GM18508 (cell line): ENCODE results near the gene PIK3AP1.

Experiments used
- ATAC-seq: cut with Tn5 transposase; IDR thresholded peaks from one replicate; pipeline ENCODE4 v1.9.1; 2021; ENCODE audit warnings: moderate number of reproducible peaks; ENCODE audit not compliant: insufficient read depth, unreplicated experiment

Gene PIK3AP1

GRCh38 chr10:96619796-96620773 is 100.2 kb downstream of the PIK3AP1 start:
- ATAC-seq, result no peak

DNA sequence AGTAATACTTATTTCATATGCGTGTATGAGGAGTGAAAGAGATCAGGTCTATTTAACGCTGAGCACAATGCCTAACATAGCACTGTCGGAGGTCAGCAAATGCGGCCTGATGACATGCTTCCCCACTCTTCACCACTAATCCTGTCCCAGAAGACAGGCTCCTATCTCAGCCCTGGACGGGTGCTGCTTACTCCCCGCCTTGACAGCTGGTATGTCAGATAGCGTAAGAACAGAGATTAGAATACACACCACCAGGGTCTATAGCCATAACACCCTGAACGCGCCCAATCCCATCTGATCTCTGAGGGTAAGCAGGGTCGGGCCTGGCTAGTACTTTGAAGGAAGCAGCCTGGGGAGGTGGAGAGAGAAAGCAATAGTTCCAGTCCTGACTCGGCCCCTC is 101.2 kb downstream of the PIK3AP1 start:
- no peak for ATAC-seq

GRCh38 chr10:96618653-96619052 is 101.7 kb downstream of the PIK3AP1 start:
- no peak for ATAC-seq

DNA sequence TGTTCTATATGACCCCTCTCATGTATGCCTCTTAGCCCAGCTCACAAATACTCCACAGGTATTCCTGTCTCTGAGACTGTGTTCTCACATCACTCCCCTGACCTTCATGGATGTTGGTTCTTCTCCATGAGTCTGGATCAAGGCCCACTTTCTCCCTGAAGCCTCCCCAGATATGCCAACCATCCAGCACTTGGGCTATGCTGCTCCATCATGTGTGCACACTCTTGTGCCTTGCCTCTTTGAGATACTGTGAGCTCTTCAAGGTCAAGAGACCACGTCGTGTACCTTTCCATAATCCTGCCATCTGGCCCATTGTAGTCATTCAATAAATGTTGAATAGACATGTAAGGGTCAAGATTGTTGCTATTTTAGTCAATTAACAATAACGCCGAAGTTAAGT is 103.4 kb downstream of the PIK3AP1 start:
- no peak for ATAC-seq

- ATAC-seq, result no peak
Observed at GRCh38 chr10:96614515-96614914, 105.8 kb downstream of the PIK3AP1 start.

- no peak for ATAC-seq
Observed at GRCh38 chr10:96613576-96613975, 106.7 kb downstream of the PIK3AP1 start.

- ATAC-seq, result no peak
Observed at GRCh38 chr10:96612055-96612830, 108.1 kb downstream of the PIK3AP1 start.

GRCh38 chr10:96610817-96611216 is 109.5 kb downstream of the PIK3AP1 start:
- ATAC-seq, result no peak

GRCh38 chr10:96609510-96609909 is 110.8 kb downstream of the PIK3AP1 start:
- ATAC-seq, result no peak

DNA sequence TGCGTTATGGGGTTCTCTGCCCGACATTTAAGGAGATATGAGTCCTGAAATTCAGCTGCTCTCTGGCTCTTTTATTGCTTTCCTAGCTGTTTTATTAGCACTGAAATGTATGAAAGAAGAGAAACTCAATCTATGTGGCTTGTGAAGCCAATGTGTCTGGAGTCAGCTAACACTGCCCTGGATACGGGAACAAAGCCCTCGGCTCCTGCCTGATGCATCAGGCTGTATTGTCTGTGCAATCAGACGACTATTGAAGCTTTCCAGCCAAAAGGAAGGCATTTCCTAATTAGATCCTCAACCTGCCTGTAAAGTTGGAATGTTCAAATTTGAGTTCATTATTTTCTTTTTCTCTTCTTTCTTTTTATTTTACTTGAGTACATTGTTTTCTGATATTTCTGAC is 111.5 kb downstream of the PIK3AP1 start:
- ATAC-seq, result no peak

- ATAC-seq, result no peak
Observed at GRCh38 chr10:96608262-96608661, 112.1 kb downstream of the PIK3AP1 start.

DNA sequence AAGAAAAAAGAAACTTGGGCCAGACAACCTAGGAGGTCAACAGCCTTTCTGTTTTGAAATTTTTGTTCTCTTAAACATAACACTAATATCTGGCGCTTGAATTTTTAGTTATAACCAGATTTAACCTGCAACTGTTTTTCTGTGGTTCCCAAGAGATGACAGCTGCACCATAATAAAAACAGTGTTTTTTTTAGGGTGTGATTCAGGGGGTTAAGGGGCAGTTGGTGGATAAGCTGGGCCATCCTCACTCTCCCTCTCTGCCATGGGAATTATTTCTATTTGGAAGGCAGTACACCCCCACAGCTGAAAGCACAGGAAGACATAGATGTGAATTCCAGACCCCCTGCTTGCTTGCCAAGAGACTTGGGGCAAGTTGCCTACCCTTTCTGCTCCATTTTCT is 113.4 kb downstream of the PIK3AP1 start:
- ATAC-seq, result no peak

GRCh38 chr10:96606216-96606615 is 114.1 kb downstream of the PIK3AP1 start:
- no peak for ATAC-seq

DNA sequence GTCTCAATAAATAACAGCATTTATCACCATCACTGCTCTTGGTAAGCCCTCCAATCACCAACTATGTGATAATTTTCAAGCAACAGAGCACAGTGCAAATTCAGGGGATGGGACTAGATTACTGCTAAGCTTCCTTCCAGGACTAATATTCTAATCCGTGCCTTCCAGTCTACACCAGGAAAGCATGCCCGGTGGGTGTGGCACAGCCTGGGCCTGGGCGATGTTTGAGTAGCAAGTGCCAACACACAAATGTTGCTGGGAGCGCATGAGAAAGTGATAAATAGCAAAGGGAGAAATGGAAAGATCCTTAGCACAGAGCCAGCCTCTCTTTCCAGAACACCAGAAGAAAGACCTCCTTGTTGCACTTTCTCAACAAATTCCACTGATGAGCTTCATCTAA is 120.0 kb downstream of the PIK3AP1 start:
- ATAC-seq, result no peak

DNA sequence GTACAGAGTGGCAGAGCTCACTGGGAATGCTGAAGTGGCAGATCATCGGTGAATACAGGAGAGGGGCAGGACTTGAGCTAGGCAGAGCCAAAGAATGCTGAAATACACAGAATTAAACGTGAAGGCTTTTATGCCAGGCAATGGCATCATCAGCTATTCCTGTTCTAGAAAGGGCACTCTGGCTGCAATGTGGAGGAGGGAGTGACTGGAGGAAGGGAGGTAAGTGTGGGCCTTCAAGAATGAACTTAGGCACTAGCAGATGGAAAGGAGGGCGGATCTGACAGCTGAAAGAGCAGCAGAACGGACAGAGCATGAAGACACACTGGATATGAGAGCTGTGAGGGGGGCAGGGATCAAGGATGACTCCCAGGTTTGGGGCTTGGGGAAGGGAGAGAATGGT is 121.5 kb downstream of the PIK3AP1 start:
- ATAC-seq, result no peak

GRCh38 chr10:96596422-96597407 is 123.6 kb downstream of the PIK3AP1 start:
- ATAC-seq, result no peak

- ATAC-seq, result no peak
Observed at GRCh38 chr10:96595741-96596140, 124.6 kb downstream of the PIK3AP1 start.

DNA sequence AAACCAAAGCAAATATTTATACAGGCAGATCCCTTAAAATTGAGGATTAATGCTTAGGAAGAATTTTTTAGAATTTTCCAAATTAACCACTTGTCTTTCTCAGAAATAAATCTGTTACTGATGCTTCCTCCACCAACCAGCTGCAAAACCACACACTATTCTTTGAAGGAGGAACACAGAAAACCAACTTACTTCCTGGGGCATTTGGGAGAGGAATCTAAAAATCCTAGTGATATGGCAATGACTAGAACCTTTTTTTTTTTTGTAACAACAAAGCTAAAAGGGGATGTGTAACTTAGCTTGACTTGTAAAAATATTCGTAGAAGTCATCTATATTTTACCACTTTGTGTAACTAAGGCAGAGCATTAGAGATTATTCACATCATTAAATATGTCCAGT is 128.4 kb downstream of the PIK3AP1 start:
- no peak for ATAC-seq

DNA sequence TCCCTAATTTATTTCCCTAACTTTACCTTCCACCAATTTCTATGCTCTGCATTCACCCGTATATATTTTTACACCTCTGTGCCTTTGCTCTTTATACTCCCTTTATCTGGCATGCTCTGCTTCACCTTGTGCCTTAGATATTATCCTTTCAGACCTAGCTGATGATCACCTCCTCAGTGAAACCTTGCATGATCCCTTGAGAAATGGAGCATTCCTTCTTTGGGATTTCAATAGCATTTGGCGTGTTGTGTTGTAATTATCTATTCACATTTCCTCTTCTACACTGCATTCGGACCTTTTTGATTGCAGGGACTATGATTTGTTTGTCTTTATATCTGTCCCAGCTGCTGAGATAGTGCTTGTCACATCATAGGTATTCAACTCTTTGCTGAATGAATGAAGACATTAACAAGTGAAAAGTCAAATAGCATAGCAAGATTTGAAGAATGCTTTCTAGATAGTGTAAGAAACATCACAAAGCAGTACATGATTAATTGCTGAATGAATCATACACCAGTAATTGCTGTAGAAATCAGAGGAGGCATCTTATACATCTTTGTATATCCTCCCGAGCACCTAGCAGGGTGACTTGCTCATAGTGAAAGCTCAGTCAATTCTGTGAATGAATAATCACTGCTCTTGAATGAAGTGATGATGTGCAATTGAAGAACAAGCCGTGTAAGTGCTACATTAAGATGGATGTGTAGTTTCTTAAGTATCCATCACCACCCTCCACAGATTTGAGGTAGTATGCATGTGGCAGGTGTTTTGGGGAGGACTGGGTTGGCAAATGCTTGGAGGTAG is 131.5 kb downstream of the PIK3AP1 start:
- peak; percentile 37 for ATAC-seq
